AG04449 (cell line): ENCODE results near the gene GLIS2.

Experiments used
- CTCF ChIA-PET: fragments of 350-600 bp; formaldehyde crosslinking; extraction: SDS; loops from one replicate; lab custom pipeline; 2021; ENCODE audit warnings: antibody characterized with exemption; lab: Yijun Ruan, JAX
- POLR2A ChIA-PET: fragments of 400-600, 350-600 bp; formaldehyde crosslinking; extraction: SDS; loops from one replicate; lab custom pipeline; 2020; ENCODE audit warnings: antibody characterized with exemption, inconsistent platforms; lab: Yijun Ruan, JAX
- DNase-seq: peaks from one replicate; pipeline ENCODE4 v3.0.0-alpha.2; 2010; ENCODE audit warnings: low read depth, low spot score
- H3K4me3 ChIP-seq: 2 replicates; pipeline ENCODE4 v1.5.1; 2011; ENCODE audit warnings: low read depth, mild to moderate bottlenecking, control low read depth, low read length
- TF ChIP-seq, protein P1 (sequence below): IDR thresholded peaks from one replicate; pipeline ENCODE4 v1.5.1; 2011; ENCODE audit warnings: mild to moderate bottlenecking, moderate library complexity, low read length, control low read depth, inconsistent platforms; ENCODE audit not compliant: insufficient read depth; ENCODE audit errors: missing control alignments

The GLIS2 gene

DNA sequence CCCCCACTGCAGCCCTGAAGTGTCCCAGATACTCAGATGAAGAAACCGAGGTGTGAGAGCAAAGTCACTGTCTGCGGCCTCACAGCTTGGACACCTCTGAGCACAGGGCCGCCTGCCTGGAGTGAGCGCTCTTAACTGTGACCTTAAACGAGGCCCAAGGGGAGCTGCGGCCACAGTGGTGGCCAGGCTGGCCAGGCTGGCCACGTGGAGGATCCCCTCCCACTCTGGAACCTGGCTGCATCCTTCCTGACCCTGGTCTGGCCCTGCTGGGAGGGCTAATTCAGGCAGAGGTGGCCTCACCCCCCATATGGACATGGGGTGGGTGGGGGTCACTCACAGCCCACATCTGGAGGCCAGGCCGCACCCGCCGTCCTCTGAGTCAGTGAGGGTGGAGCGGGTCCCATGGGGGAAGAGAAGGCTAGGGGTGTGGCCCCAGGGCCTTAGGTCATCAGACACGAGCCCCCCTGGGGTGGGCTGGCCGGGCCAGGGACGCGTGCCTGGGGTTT, 62.3 kb downstream of the GLIS2 start:
- CTCF ChIA-PET = interaction anchor here (1.0 to 23.7 kb wide), 4 partner anchors 16 to 27 kb away, joined by 3 to 389 read pairs (median 15); partner anchors contain the start of gene PAM16
- DNase-seq = no peak
- TF ChIP-seq, protein P1, sequence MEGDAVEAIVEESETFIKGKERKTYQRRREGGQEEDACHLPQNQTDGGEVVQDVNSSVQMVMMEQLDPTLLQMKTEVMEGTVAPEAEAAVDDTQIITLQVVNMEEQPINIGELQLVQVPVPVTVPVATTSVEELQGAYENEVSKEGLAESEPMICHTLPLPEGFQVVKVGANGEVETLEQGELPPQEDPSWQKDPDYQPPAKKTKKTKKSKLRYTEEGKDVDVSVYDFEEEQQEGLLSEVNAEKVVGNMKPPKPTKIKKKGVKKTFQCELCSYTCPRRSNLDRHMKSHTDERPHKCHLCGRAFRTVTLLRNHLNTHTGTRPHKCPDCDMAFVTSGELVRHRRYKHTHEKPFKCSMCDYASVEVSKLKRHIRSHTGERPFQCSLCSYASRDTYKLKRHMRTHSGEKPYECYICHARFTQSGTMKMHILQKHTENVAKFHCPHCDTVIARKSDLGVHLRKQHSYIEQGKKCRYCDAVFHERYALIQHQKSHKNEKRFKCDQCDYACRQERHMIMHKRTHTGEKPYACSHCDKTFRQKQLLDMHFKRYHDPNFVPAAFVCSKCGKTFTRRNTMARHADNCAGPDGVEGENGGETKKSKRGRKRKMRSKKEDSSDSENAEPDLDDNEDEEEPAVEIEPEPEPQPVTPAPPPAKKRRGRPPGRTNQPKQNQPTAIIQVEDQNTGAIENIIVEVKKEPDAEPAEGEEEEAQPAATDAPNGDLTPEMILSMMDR = no peak
- no peak overlapping the region for H3K4me3 ChIP-seq
- POLR2A ChIA-PET = interaction anchor here (0.7 to 1.5 kb wide), 2 partner anchors 8 to 17 kb away, joined by 3 to 4 read pairs; no protein-coding TSS in a partner anchor

DNA sequence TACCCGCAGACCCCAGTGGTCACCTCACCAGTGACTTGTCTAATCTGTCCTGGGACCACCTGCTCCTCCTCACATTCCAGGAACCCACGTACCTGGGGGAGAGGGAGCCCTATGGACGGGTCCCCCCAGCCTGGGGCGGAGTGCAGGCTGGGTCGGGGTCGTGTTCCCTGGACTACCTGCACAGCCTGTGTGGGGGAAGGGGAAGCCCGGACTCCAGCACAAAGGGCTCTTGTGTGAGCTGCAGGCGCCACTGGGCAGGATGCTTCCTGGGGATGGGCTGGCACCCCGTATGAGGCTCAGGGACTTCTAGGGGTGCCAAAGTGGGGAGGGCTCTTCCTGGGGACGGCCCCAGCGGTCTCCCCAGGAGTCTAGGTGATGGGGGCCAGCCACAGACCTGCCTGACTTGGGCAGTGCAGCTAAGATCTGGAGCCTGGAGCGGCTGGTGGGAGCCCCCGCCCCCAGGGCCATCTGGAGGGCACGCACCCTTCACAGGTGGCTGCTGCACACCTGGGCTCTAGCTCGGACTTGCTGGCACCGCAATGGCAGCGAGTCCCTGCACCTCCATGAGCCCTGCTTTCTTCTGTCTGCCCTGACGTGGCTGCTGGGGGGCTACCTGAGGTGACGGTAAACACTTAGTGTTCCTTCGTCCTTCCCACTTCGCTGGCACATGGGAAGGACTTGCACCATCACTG, 63.3 kb downstream of the GLIS2 start:
- H3K4me3 ChIP-seq = no peak overlapping the region
- TF ChIP-seq, protein P1 = no peak
- POLR2A ChIA-PET = no interaction called here
- DNase-seq = no peak
- CTCF ChIA-PET = interaction anchor here (1.3 to 23.7 kb wide), 3 partner anchors 17 to 25 kb away, joined by 6 to 389 read pairs (median 24); no protein-coding TSS in a partner anchor

DNA sequence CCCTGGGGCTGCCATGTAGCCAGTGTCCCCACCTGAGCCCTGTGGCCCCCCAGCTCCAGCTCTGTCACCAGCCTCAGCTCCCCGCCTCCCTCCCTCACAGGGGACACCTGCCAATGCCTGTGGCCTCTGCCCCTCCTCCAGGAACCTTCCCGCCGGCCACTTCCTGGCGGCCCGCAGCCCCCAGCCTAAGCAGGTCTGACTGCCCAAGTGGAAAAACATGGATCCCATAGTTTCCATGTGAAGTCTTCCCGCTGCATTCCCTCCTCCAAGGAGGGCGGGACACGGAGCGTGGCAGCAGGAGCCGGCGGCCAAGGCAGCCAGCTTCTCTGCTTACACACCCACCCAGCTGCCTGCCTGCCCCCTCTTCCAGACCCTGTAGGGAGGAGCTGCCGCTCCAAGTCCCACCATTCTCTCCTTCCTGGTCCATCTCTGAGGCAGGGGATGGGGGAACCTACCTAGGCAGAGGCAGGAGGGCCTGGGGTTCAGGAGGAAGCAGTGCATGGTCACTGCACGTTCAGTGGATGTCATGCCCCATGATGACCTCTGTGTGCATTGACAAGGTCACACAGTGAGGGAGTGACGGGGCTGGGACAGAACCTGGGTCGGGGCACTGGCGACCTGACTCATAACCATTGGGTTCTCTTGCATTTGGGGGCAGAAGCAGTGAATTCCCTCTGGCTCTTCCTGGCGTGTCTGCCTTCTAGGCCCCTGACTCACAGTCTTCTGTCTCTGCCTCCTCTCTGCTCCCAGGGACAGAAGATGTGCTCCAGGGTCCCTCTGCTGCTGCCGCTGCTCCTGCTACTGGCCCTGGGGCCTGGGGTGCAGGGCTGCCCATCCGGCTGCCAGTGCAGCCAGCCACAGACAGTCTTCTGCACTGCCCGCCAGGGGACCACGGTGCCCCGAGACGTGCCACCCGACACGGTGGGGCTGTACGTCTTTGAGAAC, 64.5 kb downstream of the GLIS2 start:
- POLR2A ChIA-PET = no interaction called here

DNA sequence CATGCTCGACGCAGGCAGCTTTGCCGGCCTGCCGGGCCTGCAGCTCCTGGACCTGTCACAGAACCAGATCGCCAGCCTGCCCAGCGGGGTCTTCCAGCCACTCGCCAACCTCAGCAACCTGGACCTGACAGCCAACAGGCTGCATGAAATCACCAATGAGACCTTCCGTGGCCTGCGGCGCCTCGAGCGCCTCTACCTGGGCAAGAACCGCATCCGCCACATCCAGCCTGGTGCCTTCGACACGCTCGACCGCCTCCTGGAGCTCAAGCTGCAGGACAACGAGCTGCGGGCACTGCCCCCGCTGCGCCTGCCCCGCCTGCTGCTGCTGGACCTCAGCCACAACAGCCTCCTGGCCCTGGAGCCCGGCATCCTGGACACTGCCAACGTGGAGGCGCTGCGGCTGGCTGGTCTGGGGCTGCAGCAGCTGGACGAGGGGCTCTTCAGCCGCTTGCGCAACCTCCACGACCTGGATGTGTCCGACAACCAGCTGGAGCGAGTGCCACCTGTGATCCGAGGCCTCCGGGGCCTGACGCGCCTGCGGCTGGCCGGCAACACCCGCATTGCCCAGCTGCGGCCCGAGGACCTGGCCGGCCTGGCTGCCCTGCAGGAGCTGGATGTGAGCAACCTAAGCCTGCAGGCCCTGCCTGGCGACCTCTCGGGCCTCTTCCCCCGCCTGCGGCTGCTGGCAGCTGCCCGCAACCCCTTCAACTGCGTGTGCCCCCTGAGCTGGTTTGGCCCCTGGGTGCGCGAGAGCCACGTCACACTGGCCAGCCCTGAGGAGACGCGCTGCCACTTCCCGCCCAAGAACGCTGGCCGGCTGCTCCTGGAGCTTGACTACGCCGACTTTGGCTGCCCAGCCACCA, 65.4 kb downstream of the GLIS2 start:
- no peak overlapping the region for H3K4me3 ChIP-seq
- TF ChIP-seq, protein P1 = no peak
- DNase-seq = no peak
- POLR2A ChIA-PET = interaction anchor here (1.1 to 2.0 kb wide), 2 partner anchors 8 to 11 kb away, joined by 5 to 13 read pairs; no protein-coding TSS in a partner anchor
- CTCF ChIA-PET = interaction anchor here (4.6 to 23.7 kb wide), 2 partner anchors 22 kb away, joined by 24 to 389 read pairs; no protein-coding TSS in a partner anchor

More for the DNA sequence above, 64.5 kb downstream of the GLIS2 start:
- DNase-seq = no peak
- no peak overlapping the region for H3K4me3 ChIP-seq
- TF ChIP-seq, protein P1 = no peak
- CTCF ChIA-PET = interaction anchor here (4.6 to 23.7 kb wide), 2 partner anchors 21 to 23 kb away, joined by 24 to 389 read pairs; no protein-coding TSS in a partner anchor

DNA sequence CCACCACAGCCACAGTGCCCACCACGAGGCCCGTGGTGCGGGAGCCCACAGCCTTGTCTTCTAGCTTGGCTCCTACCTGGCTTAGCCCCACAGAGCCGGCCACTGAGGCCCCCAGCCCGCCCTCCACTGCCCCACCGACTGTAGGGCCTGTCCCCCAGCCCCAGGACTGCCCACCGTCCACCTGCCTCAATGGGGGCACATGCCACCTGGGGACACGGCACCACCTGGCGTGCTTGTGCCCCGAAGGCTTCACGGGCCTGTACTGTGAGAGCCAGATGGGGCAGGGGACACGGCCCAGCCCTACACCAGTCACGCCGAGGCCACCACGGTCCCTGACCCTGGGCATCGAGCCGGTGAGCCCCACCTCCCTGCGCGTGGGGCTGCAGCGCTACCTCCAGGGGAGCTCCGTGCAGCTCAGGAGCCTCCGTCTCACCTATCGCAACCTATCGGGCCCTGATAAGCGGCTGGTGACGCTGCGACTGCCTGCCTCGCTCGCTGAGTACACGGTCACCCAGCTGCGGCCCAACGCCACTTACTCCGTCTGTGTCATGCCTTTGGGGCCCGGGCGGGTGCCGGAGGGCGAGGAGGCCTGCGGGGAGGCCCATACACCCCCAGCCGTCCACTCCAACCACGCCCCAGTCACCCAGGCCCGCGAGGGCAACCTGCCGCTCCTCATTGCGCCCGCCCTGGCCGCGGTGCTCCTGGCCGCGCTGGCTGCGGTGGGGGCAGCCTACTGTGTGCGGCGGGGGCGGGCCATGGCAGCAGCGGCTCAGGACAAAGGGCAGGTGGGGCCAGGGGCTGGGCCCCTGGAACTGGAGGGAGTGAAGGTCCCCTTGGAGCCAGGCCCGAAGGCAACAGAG, 66.3 kb downstream of the GLIS2 start:
- TF ChIP-seq, protein P1 = no peak
- ChIA-PET POLR2A (interaction anchor here (1.1 to 2.0 kb wide), 2 partner anchors 9 to 10 kb away, joined by 5 to 13 read pairs; no protein-coding TSS in a partner anchor), CTCF (interaction anchor here (1.0 to 23.7 kb wide), 3 partner anchors 21 to 23 kb away, joined by 3 to 389 read pairs (median 24); no protein-coding TSS in a partner anchor)
- H3K4me3 ChIP-seq = no peak overlapping the region
- DNase-seq = no peak
